Middle frontal gyrus (tissue), 1 donor: ENCODE results near the gene THTPA.

ENCODE experiments used
- DNase-seq: peaks from one replicate; pipeline ENCODE4 v3.0.0-alpha.2; 2015; ENCODE audit warnings: low spot score; ENCODE audit errors: extremely low spot score

Gene THTPA

GRCh38 chr14:23567186-23568020 lies 11.3 kb downstream of the THTPA start, which contains the start of gene AP1G2:
AP1G2 (minus strand) TSS chr14:23567791; CDS start chr14:23567314, 477 bp downstream.
- no peak for DNase-seq

GRCh38 chr14:23568021-23568599 lies 12.0 kb downstream of the THTPA start:
- DNase-seq: no peak

GRCh38 chr14:23568600-23569331 lies 12.7 kb downstream of the THTPA start:
- DNase-seq: no peak

DNA sequence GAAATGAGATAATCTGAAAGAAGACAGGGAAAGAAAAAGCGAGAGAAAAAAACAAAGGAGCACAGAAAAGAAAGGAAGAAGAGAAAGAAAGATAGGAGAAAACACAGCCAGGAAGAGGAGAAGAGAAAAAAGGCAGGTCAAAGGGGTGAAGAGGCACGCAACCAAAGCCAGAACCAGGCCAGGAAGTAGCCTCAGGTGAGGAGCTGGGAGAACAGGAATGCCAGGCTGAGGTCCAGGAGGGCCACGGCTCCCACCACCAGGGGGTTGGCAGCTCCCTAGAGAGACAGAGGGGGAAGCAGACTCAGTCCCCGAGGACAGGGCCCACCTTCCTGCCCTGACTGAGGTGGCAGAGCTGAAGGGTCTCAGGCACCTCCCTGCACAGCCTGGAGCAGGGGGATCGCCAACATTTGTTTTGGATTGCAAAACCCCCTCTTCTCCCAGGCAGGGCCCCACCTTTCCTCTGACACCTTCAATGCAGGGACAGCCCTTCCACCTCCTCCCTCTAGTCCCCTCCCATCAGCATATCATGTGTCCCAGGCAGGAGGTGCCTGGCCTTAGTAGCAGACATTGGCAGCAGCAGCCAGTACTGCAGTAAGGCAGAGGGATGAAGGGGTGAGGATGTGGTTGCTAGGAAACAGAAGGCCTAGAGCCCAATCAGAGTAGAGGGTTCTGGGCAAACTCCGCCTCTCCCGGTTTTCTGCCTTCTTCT lies 13.5 kb downstream of the THTPA start:
- DNase-seq: peak; percentile 65

DNA sequence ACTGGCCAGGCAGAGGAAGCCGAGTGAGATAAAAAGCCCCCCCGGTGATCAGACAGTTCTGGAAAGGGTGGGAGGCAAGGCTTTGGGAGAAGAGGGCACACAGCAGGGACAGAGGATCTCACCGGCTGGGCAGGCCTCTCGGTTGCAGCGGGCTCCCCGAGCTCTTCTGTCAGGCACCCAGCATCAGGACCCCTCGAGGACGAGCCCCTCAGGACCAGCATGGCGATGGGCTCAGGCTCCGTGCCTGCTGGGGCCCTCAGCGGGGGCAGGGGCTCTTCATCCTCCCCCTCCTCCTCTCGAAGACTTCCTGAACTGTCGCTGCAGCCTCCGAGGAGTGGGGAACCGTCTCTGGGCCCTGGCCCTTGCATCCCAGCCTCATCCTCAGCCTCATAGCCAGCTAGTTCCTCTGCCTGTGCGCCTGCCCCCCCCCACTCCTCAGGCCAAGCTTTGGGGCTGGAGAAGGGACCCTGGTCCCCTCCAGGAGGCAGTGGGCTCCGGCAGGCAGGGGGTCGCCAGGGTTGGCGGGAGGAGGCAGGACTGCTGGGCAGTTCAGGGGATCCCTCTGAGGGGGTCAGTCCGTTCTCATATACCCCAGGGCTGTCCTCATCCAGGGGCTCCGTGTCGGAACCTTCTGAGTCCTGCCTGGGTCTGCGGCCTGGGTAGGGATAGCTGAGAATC lies 14.9 kb downstream of the THTPA start:
- DNase-seq: no peak

DNA sequence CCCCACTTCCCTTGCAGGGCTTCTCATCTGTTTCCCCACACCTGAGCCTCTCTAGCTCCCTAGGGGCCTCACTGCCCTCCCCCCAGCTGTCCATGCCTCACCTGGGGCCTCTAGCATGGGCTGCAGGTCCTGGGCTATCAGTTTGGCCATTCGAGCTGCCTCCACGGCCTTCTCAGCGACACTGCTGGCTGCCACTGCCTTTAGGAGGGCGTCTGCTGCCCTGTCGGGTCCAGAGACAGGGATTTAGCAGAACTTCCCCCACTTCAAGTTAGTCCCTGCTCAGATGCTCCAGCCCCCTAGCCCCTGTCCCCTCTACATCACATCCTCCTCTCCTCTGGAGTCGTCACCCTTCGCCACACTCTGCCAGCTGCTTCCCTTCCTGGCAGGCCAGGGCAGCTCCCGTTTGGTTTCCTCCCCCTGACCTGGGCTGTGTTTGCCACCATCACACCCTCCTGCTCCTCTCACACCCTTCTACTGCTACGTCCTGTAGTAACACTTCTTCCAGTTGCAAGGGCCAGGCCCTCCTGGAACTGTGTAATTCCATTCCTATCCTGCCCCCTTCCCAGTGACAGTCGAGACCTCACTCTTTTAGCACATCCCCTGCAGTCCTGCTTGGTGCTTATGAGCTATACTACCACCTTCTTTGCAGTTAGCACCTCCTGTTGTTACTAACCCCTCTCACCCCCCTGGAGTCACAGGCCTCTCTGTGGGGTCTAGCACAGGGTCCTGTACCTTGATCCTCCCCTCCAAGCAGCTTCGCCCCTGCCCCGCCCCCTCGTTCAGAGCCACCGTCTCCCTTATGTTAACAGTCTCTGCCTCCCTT lies 15.8 kb downstream of the THTPA start:
- DNase-seq: no peak

DNA sequence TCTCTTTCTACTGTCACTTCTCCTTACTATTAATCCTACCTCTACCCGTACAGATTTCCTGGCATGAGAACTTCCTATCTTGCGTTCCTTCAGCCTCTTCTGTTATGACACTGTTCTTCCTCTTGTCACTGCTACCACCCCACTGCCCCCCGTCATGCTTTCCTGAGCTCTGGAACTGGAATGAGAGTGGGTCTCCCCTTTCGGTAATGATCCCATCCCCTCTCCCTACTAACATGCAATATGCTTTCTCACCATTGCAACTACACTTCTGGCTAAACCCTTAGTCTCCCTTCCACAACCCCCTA lies 16.4 kb downstream of the THTPA start:
- DNase-seq: no peak

DNA sequence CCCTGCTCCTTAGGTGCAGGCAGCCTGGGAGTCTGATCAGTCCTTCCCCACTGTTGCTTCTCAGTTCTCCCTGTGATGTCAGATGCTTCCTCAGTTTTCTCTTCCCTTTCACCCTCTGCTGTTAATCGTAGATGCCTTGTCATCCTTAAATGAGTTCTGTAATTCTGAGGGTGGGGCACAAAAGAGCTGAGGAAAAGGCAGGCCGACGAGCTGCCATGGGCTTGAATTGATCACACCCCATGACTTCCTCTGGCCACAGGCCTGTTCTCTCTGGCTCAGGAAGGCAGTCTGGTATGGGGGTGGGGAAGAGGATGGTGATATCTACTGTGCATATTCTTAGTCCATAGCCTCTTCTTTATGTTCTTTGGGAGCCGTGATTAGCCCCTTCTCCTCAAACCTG lies 16.8 kb downstream of the THTPA start:
- DNase-seq: no peak

GRCh38 chr14:23573384-23574015 lies 17.4 kb downstream of the THTPA start:
- no peak for DNase-seq

DNA sequence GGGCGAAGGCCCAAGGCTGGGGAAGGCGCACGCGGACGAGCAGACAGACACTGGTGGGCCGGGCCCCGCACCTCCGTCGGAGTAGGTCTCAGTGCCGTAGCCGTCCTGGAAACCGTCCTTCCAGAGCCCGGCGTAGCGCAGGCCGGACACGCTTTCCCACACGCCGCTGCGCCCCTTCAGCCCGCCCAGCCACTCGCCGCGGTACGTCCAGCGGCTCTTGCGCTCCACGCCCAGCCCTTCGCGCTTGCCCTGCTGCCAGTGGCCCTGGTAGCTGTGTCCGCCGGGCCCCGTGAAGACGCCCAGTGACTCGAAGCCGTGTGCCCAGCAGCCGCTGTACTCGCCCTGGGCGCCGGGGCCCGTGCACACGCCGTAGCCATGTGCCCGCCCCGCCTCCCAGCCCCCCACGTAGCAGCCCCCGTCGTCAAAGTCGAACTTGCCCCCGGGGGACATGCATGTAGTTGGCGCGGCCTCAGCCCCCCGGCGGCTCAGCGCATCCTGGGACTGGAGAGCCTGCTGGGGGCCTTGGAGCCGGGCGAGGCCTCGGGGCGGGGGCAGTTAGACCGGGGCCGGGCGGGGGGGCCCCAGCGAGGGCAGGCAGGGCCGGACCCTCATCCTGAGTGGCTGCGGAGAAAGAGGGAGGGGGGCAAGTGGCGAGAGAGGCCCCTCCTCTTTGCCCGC lies 21.1 kb downstream of the THTPA start:
- DNase-seq: no peak

- no peak for DNase-seq
These were observed 21.8 kb downstream of the THTPA start for GRCh38 chr14:23577710-23578392.

DNA sequence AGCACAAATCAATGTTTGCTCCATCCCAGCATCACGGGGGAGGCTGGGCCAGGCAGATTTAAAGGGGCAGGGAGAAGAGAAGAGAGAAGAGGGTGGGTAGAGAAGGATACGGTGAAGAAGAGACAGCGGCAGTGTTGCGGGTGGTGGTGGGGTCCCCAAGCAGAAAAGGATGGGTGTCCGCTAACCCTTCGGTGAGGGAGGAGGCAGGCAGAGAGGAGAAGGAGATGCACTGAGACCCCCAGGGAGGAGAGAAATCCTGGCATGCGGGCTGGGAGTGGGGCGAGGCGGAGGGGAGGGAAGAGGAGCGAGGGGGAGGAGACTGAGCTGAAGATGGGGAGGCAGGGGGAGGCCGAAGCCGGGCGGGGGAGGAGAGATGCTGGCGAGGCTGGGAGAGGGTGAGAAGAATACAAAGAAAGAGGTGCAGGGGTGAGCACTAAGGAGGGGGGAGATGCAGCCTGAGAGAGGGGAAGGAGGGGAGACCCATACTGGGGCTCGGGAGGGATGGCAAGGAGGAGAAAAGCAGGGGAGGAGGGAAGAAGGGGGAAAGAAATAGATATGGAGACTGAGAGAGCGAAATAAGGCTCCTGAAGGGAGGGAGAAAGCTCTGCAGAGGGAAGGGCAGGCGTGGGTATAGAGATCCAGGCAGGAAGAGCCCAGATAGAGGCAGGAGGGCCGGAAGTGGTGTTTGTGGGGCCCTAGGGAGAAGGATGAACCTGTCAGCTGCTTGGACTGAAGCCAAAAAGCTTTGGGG lies 22.7 kb downstream of the THTPA start, which contains the start of gene JPH4:
Gene JPH4, minus strand, starts transcription at position 231 of the 751 bp plus-strand sequence. CDS start 1,337 bp downstream, outside the sequence.
- DNase-seq: no peak

DNA sequence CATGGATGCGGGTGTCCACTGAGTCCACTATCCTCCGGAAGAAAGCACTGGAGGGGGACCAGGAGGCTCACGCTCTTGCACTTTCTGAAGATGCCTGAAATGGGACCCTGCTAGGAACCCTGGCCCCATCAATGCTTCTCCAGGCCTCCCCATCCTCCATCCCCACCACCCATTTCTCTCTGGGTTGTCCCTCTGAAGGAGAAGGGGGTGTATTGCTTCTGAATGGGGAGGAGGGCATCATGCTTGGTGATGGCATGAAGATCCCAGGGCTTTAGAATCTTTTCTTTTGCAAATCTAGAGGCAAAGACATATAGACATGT lies 23.2 kb downstream of the THTPA start:
- DNase-seq: no peak

GRCh38 chr14:23579739-23580138 lies 23.7 kb downstream of the THTPA start:
- DNase-seq: no peak

DNA sequence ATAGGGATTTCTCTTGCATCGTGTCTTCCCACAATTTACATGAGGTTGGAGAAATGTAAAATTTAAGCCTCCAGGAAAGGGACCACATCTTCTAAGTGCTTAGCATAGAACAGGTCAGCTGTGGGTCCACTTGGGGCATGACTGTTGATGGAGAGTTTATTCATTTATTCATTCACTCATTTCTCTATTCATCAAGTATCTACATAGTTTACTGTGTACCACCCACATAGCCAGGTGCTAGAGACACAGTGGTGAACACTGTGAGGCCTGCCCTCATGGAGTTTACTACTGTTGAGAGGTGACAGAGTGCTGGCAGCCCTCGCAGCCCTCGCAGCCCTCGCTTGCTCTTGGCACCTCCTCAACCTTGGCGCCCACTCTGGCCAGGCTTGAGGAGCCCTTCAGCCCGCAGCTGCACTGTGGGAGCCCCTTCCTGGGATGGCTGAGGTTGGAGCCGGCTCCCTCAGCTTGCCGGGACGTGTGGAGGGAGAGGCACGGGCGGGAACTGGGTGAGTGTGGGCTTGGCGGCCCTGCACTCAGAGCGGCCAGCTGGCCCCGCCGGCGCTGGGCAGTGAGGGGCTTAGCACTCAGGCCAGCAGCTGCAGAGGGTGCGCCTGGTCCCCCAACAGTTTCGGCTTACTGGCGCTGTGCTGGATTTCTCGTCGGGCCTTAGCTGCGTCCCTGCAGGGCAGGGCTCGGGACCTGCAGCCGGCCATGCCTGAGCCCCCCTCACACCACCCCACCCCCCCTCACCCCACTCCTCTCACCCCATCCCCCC lies 24.3 kb downstream of the THTPA start:
- DNase-seq: no peak

DNA sequence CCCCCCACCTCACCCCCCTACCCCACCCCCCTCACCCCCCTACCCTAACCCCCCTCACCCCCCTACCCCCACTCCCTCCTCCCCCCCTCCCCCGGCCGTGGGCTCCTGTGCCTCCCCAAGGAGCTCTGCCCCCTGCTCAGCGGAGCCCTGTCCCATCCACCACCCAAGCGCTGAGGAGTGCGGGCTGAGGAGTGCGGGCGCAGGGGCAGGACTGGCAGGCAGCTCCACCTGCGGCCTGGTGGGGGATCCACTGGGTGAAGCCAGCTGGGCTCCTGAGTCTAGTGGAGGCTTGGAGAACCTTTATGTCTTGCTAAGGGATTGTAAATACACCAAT lies 24.8 kb downstream of the THTPA start:
- no peak for DNase-seq
